ENCODE results near the gene MAGI2.

Gene MAGI2

GRCh38 chr7:78066599-78066998 is 1386.9 kb downstream of the MAGI2 start:
- DNase-seq, result no peak
- Mint-ChIP-seq H3K4me3 (no peak overlapping the region), H3K9me3 (no peaks in the 10 kb centered on the region), H3K36me3 (ENCODE audit: low read depth) (no peaks in the 10 kb centered on the region), H3K4me1 (ENCODE audit: low read depth) (no peaks in the 10 kb centered on the region), H3K27me3 (peaks cover 9% of the 10 kb centered on the region), H3K27ac (no peak overlapping the region)

DNA sequence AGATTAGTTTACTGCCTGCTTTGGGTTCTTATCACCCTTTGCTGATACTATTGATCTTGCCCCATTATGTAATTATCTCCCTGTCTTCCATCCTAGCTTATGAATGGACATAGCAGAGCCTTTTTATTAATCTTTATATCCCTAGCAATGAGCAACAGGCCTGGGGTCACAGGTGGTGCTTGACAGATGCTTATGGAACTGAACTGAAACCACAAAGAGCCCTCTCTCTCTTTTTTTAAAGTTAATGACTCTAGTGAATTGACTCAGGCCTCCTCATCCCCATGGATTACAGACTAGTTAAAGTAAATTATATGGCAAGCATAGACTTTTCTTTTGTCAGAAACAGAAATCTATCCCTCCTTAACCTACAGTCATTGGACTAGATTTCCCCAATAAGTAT is 1389.7 kb downstream of the MAGI2 start:
- Mint-ChIP-seq H3K9me3 (no peaks in the 10 kb centered on the region), H3K4me1 (ENCODE audit: low read depth) (no peaks in the 10 kb centered on the region), H3K36me3 (ENCODE audit: low read depth) (no peaks in the 10 kb centered on the region), H3K27me3 (peaks cover 23% of the 10 kb centered on the region), H3K27ac (no peak overlapping the region), H3K4me3 (no peak overlapping the region)
- no peak for DNase-seq

DNA sequence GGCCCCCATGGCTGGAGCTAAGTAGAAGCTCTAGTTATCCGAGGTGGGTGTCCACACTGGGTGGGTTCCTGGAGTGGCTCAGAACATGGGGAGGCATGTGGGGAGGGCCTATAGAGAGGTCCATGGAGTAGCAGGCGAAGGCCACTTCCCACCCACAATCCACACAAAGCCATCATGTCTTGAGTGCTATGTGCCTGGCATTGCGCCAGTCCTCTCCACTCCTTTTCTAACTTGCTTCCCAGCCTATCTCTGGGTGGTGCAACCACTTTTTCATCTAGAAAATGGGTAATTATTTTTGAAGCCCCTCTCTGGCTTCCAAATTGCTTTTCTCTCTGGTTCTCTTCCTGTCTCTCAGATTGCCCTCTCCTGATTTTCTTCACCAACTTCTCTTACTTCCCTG is 1391.3 kb downstream of the MAGI2 start:
- H3K4me3 Mint-ChIP-seq, result no peak overlapping the region
- H3K27me3 Mint-ChIP-seq, result peaks cover 31% of the 10 kb centered on the region
- H3K4me1 Mint-ChIP-seq (ENCODE audit: low read depth), result no peaks in the 10 kb centered on the region

GRCh38 chr7:78057571-78057970 is 1395.9 kb downstream of the MAGI2 start:
- no peaks in the 10 kb centered on the region for H3K9me3 Mint-ChIP-seq
- no peak for DNase-seq
- H3K36me3 Mint-ChIP-seq (ENCODE audit: low read depth), result no peaks in the 10 kb centered on the region
- no peak overlapping the region for H3K4me3 Mint-ChIP-seq
- peaks cover 33% of the 10 kb centered on the region for H3K27me3 Mint-ChIP-seq
- no peaks in the 10 kb centered on the region for H3K4me1 Mint-ChIP-seq (ENCODE audit: low read depth)
- H3K27ac Mint-ChIP-seq, result no peak overlapping the region

More for the DNA sequence above, 1391.3 kb downstream of the MAGI2 start:
- no peak for DNase-seq
- no peak overlapping the region for H3K27ac Mint-ChIP-seq
- no peaks in the 10 kb centered on the region for H3K36me3 Mint-ChIP-seq (ENCODE audit: low read depth)
- no peaks in the 10 kb centered on the region for H3K9me3 Mint-ChIP-seq

DNA sequence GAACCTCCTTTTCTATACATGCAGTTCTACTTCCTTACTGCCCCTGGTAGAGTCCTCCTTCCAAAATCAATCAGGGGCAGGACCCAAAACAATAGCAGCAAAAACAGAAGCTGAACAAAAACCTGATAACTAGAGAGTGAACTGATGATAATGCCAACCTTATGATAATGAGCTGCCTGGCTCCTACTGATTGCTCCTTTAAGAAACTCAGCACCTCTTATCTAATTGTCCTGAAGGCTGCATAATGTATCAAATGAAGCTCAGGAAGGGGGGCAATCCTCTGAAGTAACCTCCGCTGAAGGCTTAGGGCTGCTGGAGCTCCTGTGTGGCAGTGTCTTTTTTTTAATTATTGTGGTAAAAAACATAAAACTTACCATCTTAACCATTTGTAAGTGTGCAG is 1397.9 kb downstream of the MAGI2 start:
- no peak for DNase-seq
- no peaks in the 10 kb centered on the region for H3K9me3 Mint-ChIP-seq
- no peak overlapping the region for H3K27ac Mint-ChIP-seq
- H3K36me3 Mint-ChIP-seq (ENCODE audit: low read depth), result no peaks in the 10 kb centered on the region
- H3K4me1 Mint-ChIP-seq (ENCODE audit: low read depth), result no peaks in the 10 kb centered on the region
- no peak overlapping the region for H3K4me3 Mint-ChIP-seq
- peaks cover 31% of the 10 kb centered on the region for H3K27me3 Mint-ChIP-seq

DNA sequence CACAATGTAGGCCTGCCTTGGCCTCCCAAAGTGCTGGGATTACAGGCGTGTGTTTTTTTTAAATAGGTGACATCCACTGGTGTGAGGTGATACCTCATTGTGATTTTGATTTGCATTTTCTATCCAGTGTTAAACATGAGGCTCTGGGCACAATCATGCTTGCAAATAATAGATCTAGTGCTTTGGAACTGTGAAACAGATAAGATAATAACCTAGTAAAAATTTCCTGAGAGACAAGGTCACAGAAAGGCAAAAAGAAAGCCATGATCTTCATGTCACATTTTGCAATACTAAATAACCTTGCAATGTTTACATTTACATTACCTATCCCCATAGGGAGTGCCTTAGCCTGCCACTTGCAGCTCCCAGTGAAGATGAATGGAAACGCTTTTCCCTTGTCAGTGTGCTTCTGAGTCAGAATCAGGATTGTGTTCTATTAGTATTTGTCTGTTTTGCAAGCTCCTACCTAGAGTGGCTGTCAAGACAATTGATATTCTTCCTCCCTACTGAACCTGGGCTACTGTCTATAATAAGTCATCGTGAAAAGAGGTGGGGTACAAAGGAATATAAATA is 1398.4 kb downstream of the MAGI2 start:
- Mint-ChIP-seq H3K27ac (no peak overlapping the region), H3K36me3 (ENCODE audit: low read depth) (no peaks in the 10 kb centered on the region), H3K9me3 (no peaks in the 10 kb centered on the region), H3K4me1 (ENCODE audit: low read depth) (no peaks in the 10 kb centered on the region), H3K27me3 (peaks cover 27% of the 10 kb centered on the region), H3K4me3 (no peak overlapping the region)
- DNase-seq, result no peak

DNA sequence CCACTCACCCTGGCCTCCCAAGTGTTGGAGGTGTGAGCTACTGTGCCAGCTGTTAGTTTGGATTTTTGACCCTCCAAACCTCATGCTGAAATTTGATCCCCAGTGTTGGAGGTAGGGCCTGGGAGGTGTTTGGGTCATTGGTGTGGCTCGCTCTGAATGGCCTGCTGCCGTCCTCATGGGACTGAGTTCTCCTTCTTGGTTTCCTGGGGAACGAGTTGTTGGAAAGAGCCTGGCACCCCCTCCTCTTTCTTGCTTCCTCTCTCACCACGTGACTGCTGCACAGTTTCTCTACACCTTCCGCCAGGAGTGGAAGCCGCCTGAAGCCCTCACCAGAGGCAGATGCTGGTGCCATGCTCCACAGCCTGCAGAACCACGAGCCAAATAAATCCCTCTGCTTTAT is 1401.4 kb downstream of the MAGI2 start:
- Mint-ChIP-seq H3K9me3 (no peaks in the 10 kb centered on the region), H3K36me3 (ENCODE audit: low read depth) (no peaks in the 10 kb centered on the region), H3K4me1 (ENCODE audit: low read depth) (no peaks in the 10 kb centered on the region), H3K27ac (no peak overlapping the region), H3K27me3 (peaks cover 10% of the 10 kb centered on the region), H3K4me3 (no peak overlapping the region)
- DNase-seq, result no peak

GRCh38 chr7:78047800-78048199 is 1405.7 kb downstream of the MAGI2 start:
- no peak for DNase-seq
- H3K4me1 Mint-ChIP-seq (ENCODE audit: low read depth), result no peaks in the 10 kb centered on the region
- no peaks in the 10 kb centered on the region for H3K36me3 Mint-ChIP-seq (ENCODE audit: low read depth)
- no peak overlapping the region for H3K27ac Mint-ChIP-seq
- H3K9me3 Mint-ChIP-seq, result no peaks in the 10 kb centered on the region
- H3K4me3 Mint-ChIP-seq, result no peak overlapping the region
- H3K27me3 Mint-ChIP-seq, result peaks cover 7% of the 10 kb centered on the region

GRCh38 chr7:78043159-78043558 is 1410.3 kb downstream of the MAGI2 start:
- Mint-ChIP-seq H3K27me3 (peaks cover 42% of the 10 kb centered on the region), H3K4me1 (ENCODE audit: low read depth) (peaks cover 2% of the 10 kb centered on the region), H3K27ac (no peak overlapping the region), H3K9me3 (no peaks in the 10 kb centered on the region), H3K4me3 (no peak overlapping the region), H3K36me3 (ENCODE audit: low read depth) (no peaks in the 10 kb centered on the region)
- no peak for DNase-seq

- H3K9me3 Mint-ChIP-seq, result no peaks in the 10 kb centered on the region
- peaks cover 42% of the 10 kb centered on the region for H3K27me3 Mint-ChIP-seq
- peaks cover 2% of the 10 kb centered on the region for H3K4me1 Mint-ChIP-seq (ENCODE audit: low read depth)
- H3K27ac Mint-ChIP-seq, result no peak overlapping the region
- DNase-seq, result no peak
- H3K4me3 Mint-ChIP-seq, result no peak overlapping the region
- H3K36me3 Mint-ChIP-seq (ENCODE audit: low read depth), result no peaks in the 10 kb centered on the region
Measured at GRCh38 chr7:78041423-78041822, 1412.0 kb downstream of the MAGI2 start.

GRCh38 chr7:78039790-78040776 is 1413.4 kb downstream of the MAGI2 start:
- DNase-seq, result peak; percentile 73
- Mint-ChIP-seq H3K4me1 (ENCODE audit: low read depth) (peaks cover 2% of the 10 kb centered on the region), H3K27me3 (peaks cover 44% of the 10 kb centered on the region), H3K27ac (no peak overlapping the region), H3K4me3 (no peak overlapping the region), H3K9me3 (no peaks in the 10 kb centered on the region), H3K36me3 (ENCODE audit: low read depth) (no peaks in the 10 kb centered on the region)

DNA sequence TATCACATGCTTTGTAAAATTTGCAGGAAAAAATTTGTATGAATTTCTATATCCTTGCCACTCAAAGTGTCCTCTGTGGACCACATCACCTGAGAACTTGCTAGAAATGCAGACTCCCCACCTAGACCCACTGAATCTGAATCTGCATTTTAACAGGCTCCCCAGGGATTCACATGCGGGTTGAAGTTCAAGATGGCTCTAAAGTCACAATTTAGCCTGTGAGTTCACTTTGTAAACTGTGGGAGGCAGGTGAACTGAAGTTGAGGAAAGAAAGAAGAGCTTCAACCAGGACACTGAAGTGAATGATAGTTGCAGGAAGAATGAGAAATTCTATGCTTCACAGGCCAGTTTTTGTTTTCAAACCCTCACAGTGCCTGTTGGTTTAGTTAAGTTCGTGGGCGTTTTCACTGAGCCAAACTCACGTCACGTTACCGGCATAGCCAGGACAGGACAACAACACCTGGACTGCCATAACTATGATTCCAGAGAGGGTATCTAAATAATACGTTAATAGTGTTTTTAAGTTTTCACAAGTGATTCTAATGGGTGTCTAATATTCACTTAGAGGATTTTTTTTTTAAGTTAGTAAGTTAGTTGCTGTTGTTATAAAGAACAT is 1414.9 kb downstream of the MAGI2 start:
- Mint-ChIP-seq H3K36me3 (ENCODE audit: low read depth) (no peaks in the 10 kb centered on the region), H3K4me3 (no peak overlapping the region), H3K9me3 (no peaks in the 10 kb centered on the region), H3K27me3 (peaks cover 43% of the 10 kb centered on the region), H3K4me1 (ENCODE audit: low read depth) (peaks cover 2% of the 10 kb centered on the region), H3K27ac (no peak overlapping the region)
- DNase-seq, result no peak

DNA sequence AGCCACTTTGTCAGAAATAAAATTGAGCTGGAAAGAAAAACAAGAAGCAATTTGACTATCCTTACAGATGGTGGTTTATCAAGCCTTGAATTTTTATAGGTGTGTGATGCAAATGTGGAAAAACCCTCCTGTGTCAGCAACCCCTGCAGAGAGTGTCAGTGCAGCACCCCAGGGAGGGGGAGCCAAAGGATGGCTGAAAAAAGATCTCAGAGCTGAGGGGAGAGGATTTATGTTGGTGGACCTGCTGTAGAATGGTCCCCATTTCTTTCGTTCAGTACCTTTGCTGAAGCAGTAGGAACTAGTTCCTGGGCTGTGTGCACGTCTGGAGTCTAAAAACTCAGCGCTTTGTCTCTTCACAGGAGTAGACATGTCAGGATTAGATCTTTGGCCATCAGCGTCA is 1415.9 kb downstream of the MAGI2 start:
- DNase-seq, result no peak
- Mint-ChIP-seq H3K4me1 (ENCODE audit: low read depth) (peaks cover 2% of the 10 kb centered on the region), H3K27me3 (peaks cover 50% of the 10 kb centered on the region), H3K4me3 (no peak overlapping the region), H3K27ac (no peak overlapping the region), H3K36me3 (ENCODE audit: low read depth) (no peaks in the 10 kb centered on the region), H3K9me3 (no peaks in the 10 kb centered on the region)

- Mint-ChIP-seq H3K4me3 (no peak overlapping the region), H3K27me3 (peaks cover 17% of the 10 kb centered on the region), H3K4me1 (ENCODE audit: low read depth) (no peaks in the 10 kb centered on the region), H3K27ac (no peak overlapping the region), H3K36me3 (ENCODE audit: low read depth) (no peaks in the 10 kb centered on the region), H3K9me3 (no peaks in the 10 kb centered on the region)
- DNase-seq, result no peak
Measured at GRCh38 chr7:78033410-78033809, 1420.1 kb downstream of the MAGI2 start.

DNA sequence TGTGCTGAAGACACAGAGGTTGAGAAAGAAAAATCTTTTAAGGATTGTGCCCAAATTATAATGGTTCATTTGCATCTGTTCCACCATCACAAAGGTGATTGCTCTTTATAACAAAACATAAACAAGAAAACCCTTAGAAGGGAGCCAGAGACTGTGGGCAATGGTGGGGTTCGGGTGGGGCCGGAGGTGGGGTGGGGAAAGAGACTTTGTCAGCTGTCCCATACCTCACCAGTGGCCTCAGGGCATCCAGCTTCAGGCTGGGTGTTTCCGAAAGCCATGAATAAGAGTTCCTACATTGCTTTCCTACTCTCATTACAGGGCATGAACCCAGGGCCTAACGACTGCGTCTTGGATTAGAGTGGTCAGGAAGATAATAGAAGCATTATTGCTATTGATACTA is 1427.0 kb downstream of the MAGI2 start:
- H3K27ac Mint-ChIP-seq, result no peak overlapping the region
- no peaks in the 10 kb centered on the region for H3K4me1 Mint-ChIP-seq (ENCODE audit: low read depth)
- DNase-seq, result no peak
- peaks cover 2% of the 10 kb centered on the region for H3K27me3 Mint-ChIP-seq
- H3K9me3 Mint-ChIP-seq, result no peaks in the 10 kb centered on the region
- H3K4me3 Mint-ChIP-seq, result no peak overlapping the region
- no peaks in the 10 kb centered on the region for H3K36me3 Mint-ChIP-seq (ENCODE audit: low read depth)
